ENCODE data around the gene RABGAP1L.

DNA sequence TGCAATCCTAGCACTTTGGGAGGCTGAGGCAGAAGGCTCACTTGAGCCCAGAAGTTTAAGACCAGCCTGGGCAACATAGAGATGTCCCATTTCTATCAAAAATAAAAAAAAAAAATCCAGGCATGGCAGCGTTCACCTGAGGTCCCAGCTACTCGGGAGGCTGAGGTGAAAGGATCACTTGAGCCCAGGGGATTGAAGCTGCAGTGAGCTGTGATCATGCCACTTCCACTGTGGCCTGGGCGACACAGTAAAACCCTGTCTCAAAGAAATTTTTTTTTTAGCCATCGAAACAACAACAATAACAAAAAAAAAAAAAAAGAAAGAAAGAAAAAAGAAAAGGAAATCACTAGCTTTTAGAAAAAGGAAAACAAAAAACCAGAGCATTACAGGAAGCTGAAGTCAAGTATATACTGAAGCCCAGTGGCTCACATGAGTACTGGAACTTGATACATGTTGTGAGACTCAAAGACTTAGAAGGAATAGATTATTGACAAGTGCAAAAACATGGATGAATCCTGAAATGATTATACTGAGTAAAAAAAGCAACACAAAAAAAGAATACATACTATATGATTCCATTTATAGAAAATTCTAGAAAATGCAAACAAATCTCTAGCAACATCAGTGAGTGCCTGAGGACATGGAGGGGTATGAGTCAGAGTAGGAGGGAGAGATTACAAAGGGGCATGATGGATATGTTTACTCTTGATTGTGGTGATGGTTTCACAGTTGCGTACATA lies 6.1 kb upstream of the RABGAP1L start:
- TF ChIP-seq, protein P1, sequence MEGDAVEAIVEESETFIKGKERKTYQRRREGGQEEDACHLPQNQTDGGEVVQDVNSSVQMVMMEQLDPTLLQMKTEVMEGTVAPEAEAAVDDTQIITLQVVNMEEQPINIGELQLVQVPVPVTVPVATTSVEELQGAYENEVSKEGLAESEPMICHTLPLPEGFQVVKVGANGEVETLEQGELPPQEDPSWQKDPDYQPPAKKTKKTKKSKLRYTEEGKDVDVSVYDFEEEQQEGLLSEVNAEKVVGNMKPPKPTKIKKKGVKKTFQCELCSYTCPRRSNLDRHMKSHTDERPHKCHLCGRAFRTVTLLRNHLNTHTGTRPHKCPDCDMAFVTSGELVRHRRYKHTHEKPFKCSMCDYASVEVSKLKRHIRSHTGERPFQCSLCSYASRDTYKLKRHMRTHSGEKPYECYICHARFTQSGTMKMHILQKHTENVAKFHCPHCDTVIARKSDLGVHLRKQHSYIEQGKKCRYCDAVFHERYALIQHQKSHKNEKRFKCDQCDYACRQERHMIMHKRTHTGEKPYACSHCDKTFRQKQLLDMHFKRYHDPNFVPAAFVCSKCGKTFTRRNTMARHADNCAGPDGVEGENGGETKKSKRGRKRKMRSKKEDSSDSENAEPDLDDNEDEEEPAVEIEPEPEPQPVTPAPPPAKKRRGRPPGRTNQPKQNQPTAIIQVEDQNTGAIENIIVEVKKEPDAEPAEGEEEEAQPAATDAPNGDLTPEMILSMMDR (IDR thresholded peaks at IDR 0.05): no peak
- no peak for TF ChIP-seq POLR2A (IDR thresholded peaks at IDR 0.05)
